ENCODE data around the gene PRR5L.

- TF ChIP-seq POLR3A (IDR thresholded peaks at IDR 0.05; ENCODE audit: borderline replicate concordance, extremely low read depth, insufficient read depth, insufficient read length) (no peak), ZNF408 (CRISPR knock-in tag; IDR thresholded peaks at IDR 0.05; ENCODE audit: low read depth) (no peak), SREBF2 (CRISPR knock-in tag; IDR thresholded peaks at IDR 0.05) (no peak), FOS (IDR thresholded peaks at IDR 0.05; ENCODE audit: extremely low read depth, insufficient read length) (no peak), BRF2 (IDR thresholded peaks at IDR 0.05; ENCODE audit: borderline replicate concordance, insufficient read depth, insufficient read length) (no peak)
Observed at GRCh38 chr11:36313750-36314433, 17.8 kb downstream of the PRR5L start.

Data from K562 (cell line).